Subcutaneous abdominal adipose tissue (tissue), 5 donors: ENCODE measurements around the gene KDM7A.

ENCODE experiments used
- H3K27ac ChIP-seq: one replicate; pipeline ENCODE4 v1.7.0; 2013; ENCODE audit warnings: low read depth, mild to moderate bottlenecking, inconsistent platforms, low read length, moderate library complexity
- H3K27me3 ChIP-seq, 5 donors: one replicate each; pipeline ENCODE4 v1.7.0; 2013; ENCODE audit warnings: low read length in 5 of 5, inconsistent platforms in 1 of 5; ENCODE audit not compliant: control insufficient read depth in 5 of 5, insufficient read depth in 4 of 5
- H3K36me3 ChIP-seq, 5 donors: one replicate each; pipeline ENCODE4 v1.7.0; 2013; ENCODE audit warnings: low read length in 5 of 5; ENCODE audit not compliant: control insufficient read depth in 5 of 5, insufficient read depth in 5 of 5
- H3K4me1 ChIP-seq, 5 donors: one replicate each; pipeline ENCODE4 v1.7.0; 2013; ENCODE audit warnings: low read length in 5 of 5, mild to moderate bottlenecking in 3 of 5, moderate library complexity in 1 of 5; ENCODE audit not compliant: control insufficient read depth in 5 of 5, insufficient read depth in 5 of 5
- H3K4me3 ChIP-seq, 5 donors: one replicate each; pipeline ENCODE4 v1.7.0; 2013; ENCODE audit warnings: low read length in 5 of 5, low read depth in 1 of 5
- H3K9ac ChIP-seq, 5 donors: one replicate each; pipeline ENCODE4 v1.7.0; 2013; ENCODE audit warnings: low read length in 5 of 5, mild to moderate bottlenecking in 4 of 5, moderate library complexity in 3 of 5
- H3K9me3 ChIP-seq, 5 donors: one replicate each; pipeline ENCODE4 v1.7.0; 2013; ENCODE audit warnings: low read length in 5 of 5; ENCODE audit not compliant: control insufficient read depth in 5 of 5
- donor health status: healthy.
- donor health status: healthy.
- donor health status: healthy.
- donor health status: healthy.
- donor health status: healthy.

Gene KDM7A

DNA sequence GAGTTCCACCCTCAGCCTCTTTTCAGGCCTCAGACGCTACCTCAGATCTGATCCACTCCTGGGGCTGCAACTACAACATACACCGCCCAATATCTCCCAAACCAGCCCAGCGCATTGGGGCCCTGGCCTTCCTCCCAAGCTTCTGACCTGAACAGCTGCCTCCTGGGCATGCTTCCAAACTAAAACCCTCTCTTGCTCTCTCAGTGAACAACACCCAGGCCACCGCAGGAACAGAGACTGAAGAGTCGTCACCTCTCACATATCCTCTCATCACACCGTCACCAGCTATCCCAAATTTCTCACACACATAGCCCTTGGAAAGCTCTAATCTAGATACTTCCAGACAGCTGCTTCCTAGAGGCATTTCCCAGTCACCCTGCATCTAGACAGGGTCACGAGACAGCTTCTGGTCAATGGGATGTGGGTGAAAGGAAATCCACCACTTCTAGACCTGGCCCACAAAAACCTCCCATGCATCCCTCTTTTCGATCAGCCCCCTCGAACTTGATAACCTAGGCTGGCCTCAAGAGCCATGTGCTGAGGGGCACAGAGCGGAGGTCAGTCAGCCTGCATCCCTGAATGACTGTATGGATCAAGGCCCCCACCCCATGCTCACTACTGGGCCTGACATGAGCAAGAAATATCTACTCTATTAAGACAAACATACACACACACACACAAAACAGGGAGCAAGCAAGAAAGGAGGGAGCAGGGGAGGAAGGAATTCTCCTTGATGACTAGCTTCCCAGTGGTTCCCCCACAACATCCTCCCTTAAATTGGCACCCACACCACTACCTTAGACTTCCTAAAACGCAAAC lies 115.8 kb downstream of the KDM7A start:
- H3K27ac ChIP-seq = peak overlapping the region; percentile 74
- no peaks in the 10 kb centered on the region for H3K27me3 ChIP-seq
- H3K9ac ChIP-seq = peak overlapping the region in 1 of 5 donors; percentile 73
- peaks cover 2 to 57% (median 28%) of the 10 kb centered on the region in 5 donors for H3K4me1 ChIP-seq
- peak overlapping the region; percentile 59 to 82 (median 81) for H3K4me3 ChIP-seq
- H3K9me3 ChIP-seq = peaks cover 0 to 3% (median 2%) of the 10 kb centered on the region in 5 donors
- H3K36me3 ChIP-seq = peaks cover 0 to 11% (median 0%) of the 10 kb centered on the region in 5 donors

GRCh38 chr7:140060243-140060630 lies 116.5 kb downstream of the KDM7A start:
- Histone ChIP-seq H3K27ac (no peak overlapping the region), H3K9me3 (no peaks in the 10 kb centered on the region), H3K36me3 (peaks cover 0 to 15% (median 0%) of the 10 kb centered on the region in 5 donors), H3K4me3 (no peak overlapping the region), H3K4me1 (peaks cover 2 to 57% (median 28%) of the 10 kb centered on the region in 5 donors), H3K9ac (no peak overlapping the region), H3K27me3 (no peaks in the 10 kb centered on the region)

DNA sequence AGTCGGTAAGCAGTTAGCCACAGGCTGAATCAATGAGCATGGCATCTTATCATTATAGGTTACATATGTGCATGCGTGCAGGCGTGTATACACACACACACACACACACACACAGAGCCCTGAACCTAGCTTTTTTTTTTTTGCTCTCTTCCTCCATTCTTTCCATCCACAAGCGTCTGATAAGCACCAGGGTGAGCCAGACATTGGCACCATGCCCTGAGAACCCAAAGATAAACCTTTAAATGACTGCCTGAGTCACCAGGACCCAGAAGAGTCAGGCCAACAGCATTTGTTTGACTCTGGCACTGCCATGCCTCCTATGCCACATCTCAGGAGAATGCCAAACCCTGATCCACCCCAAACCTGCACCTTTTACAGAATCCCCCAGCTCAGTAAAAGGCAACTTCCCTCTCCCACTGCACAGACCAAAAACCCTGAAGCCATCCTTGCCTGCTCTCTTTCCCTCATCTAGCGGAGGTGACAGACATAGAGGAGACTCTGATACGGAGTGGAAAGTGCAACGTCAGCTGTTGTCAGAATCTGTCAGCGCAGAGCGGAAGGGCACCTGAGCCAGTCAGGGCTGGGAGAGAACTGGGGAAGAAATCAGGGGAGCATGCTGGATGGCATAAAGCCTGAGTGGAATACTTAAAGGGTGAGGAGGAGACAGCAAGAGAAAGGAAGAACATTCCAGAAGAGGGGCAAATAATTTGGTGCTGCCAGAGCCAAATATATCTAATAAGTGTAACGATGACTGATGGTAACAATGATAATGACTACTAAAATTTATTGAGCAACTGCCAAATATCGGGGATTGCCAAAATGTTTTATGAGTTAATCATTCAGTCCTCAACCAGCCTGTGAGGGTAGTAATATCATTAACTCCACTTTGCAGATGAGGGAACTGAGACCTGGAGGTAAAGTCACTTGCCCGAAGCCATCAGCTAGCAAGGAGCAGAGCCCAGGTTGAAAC lies 117.2 kb downstream of the KDM7A start:
- H3K27ac ChIP-seq = no peak overlapping the region
- no peaks in the 10 kb centered on the region for H3K27me3 ChIP-seq
- H3K4me3 ChIP-seq = no peak overlapping the region
- peaks cover 2 to 57% (median 28%) of the 10 kb centered on the region in 5 donors for H3K4me1 ChIP-seq
- H3K9me3 ChIP-seq = no peaks in the 10 kb centered on the region
- peaks cover 0 to 20% (median 2%) of the 10 kb centered on the region in 5 donors for H3K36me3 ChIP-seq
- no peak overlapping the region for H3K9ac ChIP-seq

DNA sequence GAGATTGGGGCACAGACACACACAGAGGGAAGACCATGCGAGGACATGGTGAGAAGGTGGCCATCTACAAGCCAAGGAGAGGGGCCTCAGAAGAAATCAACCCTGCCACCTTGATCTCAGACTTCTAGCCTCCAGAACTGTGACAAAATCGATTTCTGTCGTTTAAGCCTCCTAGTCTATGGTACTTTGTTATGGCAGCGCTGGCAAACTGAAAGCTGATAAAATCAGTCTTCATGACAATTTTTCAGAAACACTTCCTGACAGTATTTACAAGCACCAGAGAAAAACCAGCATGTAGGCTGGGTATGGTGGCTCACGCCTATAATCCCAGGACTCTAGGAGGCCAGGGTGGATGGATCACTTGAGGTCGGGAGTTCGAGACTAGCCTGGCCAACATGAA lies 118.3 kb downstream of the KDM7A start:
- Histone ChIP-seq H3K36me3 (peaks cover 3 to 27% (median 10%) of the 10 kb centered on the region in 5 donors), H3K27me3 (no peaks in the 10 kb centered on the region)

DNA sequence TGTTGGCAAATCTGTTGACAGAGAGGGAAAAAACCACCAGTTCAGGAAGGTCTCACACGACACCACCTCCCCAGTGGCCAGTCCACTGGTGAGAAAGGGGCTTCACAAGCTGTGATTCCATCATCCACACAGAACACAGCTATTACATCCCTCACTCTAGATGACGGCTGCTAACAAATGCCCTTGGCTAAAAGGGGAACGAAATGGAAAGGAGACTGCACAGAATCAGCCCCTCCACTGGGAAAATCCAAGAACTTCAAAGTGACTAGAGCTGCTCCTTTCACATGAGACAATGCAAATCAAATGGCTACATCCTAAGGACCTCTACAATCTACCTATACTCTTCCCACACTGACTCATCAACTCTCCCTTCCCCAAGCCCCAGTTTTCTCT lies 119.6 kb downstream of the KDM7A start:
- H3K4me1 ChIP-seq = peaks cover 2 to 48% (median 23%) of the 10 kb centered on the region in 5 donors
- H3K27me3 ChIP-seq = no peaks in the 10 kb centered on the region
- no peak overlapping the region for H3K9ac ChIP-seq
- no peak overlapping the region for H3K4me3 ChIP-seq
- H3K36me3 ChIP-seq = peaks cover 3 to 32% (median 10%) of the 10 kb centered on the region in 5 donors
- no peak overlapping the region for H3K27ac ChIP-seq
- no peaks in the 10 kb centered on the region for H3K9me3 ChIP-seq

More for the DNA sequence above, 118.3 kb downstream of the KDM7A start:
- no peak overlapping the region for H3K9ac ChIP-seq
- no peak overlapping the region for H3K27ac ChIP-seq
- H3K4me3 ChIP-seq = no peak overlapping the region
- no peaks in the 10 kb centered on the region for H3K9me3 ChIP-seq
- H3K4me1 ChIP-seq = peaks cover 2 to 57% (median 27%) of the 10 kb centered on the region in 5 donors

- Histone ChIP-seq H3K9ac (no peak overlapping the region), H3K4me1 (peaks cover 2 to 43% (median 20%) of the 10 kb centered on the region in 5 donors), H3K9me3 (no peaks in the 10 kb centered on the region), H3K36me3 (peaks cover 3 to 32% (median 10%) of the 10 kb centered on the region in 5 donors), H3K4me3 (no peak overlapping the region), H3K27me3 (no peaks in the 10 kb centered on the region), H3K27ac (no peak overlapping the region)
These were observed 120.2 kb downstream of the KDM7A start for GRCh38 chr7:140056431-140057142.

DNA sequence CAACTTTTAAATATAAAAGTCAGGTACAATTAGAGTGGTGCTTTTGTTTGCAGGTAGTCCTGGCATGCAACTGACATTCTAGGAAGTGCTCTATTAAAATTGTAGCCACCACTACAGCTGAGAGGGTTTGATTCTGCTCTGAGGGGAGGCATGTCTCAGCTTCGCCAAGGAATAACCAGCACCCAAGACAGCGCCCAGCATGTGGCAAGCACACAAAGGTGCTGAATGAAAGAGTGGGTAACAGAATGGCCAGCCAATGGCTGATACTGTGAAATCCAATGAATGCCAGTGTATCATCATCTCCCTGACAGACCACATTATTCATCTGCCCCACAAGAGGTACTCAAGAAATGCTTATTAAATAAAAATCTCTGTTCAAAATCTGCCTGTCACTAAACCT lies 121.0 kb downstream of the KDM7A start:
- Histone ChIP-seq H3K9ac (no peak overlapping the region), H3K36me3 (peaks cover 3 to 32% (median 10%) of the 10 kb centered on the region in 5 donors), H3K27ac (no peak overlapping the region), H3K27me3 (no peaks in the 10 kb centered on the region), H3K4me3 (no peak overlapping the region), H3K4me1 (peaks cover 0 to 35% (median 13%) of the 10 kb centered on the region in 5 donors), H3K9me3 (no peaks in the 10 kb centered on the region)

- Histone ChIP-seq H3K36me3 (peaks cover 3 to 32% (median 10%) of the 10 kb centered on the region in 5 donors), H3K4me3 (no peak overlapping the region), H3K27ac (no peak overlapping the region), H3K9ac (no peak overlapping the region), H3K27me3 (no peaks in the 10 kb centered on the region), H3K9me3 (no peaks in the 10 kb centered on the region), H3K4me1 (peaks cover 0 to 28% (median 5%) of the 10 kb centered on the region in 5 donors)
These were observed 122.0 kb downstream of the KDM7A start for GRCh38 chr7:140054751-140055150.

DNA sequence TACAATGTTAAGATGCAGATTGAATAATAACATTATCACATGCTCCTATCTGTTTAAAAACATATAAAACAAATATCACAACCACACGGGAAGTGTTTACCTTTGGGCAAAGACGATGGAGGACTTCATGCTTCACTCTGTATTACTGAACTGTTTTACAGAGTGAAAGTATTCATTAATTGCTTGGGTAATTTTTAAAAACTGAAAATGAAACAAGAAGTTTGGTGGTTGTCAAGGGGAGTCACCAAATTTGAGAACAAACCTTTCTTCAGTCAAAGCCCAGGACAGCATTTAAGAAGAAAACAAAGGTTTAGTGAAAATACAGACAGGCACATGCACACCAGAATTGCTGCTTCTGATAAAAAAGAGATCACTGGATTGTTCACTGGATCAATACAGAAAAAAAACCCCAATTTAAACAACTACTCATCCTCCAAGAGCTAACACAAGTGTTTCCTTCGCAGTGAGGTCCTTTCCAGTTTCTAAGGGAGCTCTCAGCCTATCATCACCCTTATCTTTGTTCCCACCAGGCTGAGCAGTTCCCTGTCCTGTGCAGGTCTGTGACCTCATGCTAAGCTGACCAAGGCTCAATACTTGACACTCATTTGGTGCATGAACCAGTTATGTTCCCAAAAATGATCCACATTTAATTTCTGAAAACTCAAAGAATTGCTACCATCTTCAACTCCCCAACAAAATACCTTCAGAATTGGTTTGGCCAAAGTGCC lies 122.8 kb downstream of the KDM7A start:
- Histone ChIP-seq H3K9me3 (no peaks in the 10 kb centered on the region), H3K4me1 (peaks cover 0 to 28% (median 0%) of the 10 kb centered on the region in 5 donors), H3K9ac (no peak overlapping the region), H3K27ac (no peak overlapping the region), H3K4me3 (no peak overlapping the region), H3K36me3 (peaks cover 3 to 32% (median 10%) of the 10 kb centered on the region in 5 donors), H3K27me3 (no peaks in the 10 kb centered on the region)
